Fibroblast of pulmonary artery (primary cell): ENCODE data around the gene MAST4.

Experiments
- DNase-seq: peaks from one replicate; pipeline ENCODE4 v3.0.0-alpha.2; 2010; ENCODE audit warnings: low read depth
- H3K4me3 ChIP-seq: replicated peaks from 2 replicates; pipeline ENCODE4 v1.5.1; 2011; ENCODE audit warnings: low read depth, mild to moderate bottlenecking, control low read depth, low read length, moderate library complexity
- CTCF ChIP-seq: IDR thresholded peaks from 2 replicates; pipeline ENCODE4 v1.5.1; 2011; ENCODE audit warnings: mild to moderate bottlenecking, control low read depth, low read length, inconsistent platforms; ENCODE audit errors: missing control alignments

Gene MAST4

GRCh38 chr5:66554884-66555283, 41.3 kb upstream of the MAST4 start:
- DNase-seq: no peak
- H3K4me3 ChIP-seq: no peak overlapping the region
- TF ChIP-seq CTCF: no peak

- TF ChIP-seq CTCF: no peak
- DNase-seq: no peak
- H3K4me3 ChIP-seq: no peak overlapping the region
These were observed 37.6 kb upstream of the MAST4 start for GRCh38 chr5:66558560-66558959.

DNA sequence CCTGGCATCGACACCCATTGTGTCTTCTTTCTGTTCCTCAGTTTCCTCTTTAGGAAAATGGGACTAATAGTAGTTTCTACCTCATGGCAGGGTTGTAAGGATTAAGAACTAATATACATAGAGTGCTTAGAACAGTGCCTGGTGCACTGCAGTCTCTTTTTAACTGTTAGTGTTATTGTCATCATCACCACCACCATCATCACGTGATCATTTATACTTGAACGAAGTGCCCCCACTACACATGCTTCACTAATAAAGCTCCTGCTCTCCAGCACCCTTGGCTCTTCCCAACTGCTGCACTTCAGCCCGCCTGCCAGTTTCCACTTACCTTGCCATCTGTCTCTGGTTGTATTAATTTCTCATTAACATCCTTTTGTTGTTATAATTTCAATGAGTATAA, 35.8 kb upstream of the MAST4 start:
- no peak overlapping the region for H3K4me3 ChIP-seq
- no peak for TF ChIP-seq CTCF
- no peak for DNase-seq

DNA sequence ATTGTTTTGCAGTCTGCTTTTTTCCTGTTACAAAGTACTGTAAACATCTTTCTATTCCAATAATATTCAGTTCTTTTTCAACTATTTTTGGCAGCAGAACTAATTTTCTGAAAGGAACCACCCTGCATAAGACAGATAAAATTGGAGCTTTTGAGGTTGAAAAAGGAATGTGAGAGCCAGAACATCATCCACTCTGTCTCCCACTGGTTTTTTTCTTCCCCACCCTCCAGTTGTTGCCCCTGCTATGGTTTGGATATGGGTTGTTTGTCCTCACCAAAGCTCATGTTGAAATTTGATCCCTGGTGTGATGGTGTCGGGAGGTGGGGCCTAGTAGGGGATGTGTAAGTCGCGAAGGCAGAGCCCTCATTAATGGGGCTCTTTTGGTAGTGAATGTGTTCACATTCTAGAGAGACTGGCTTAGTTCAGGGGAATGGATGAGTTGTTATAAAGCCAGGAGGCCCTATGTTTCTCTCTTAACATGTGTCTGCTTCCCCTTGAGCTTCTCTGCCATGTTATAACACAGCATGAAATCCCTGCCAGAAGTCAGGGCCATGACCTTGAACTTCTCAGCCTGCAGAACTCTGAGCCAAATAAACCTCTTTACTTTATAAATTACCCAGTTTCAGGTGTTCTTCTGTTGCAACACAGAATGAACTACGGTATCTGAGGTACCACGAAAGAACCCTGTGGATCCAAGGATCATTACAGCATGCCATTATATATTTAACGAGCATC, 34.8 kb upstream of the MAST4 start:
- TF ChIP-seq CTCF: no peak
- H3K4me3 ChIP-seq: no peak overlapping the region
- no peak for DNase-seq

DNA sequence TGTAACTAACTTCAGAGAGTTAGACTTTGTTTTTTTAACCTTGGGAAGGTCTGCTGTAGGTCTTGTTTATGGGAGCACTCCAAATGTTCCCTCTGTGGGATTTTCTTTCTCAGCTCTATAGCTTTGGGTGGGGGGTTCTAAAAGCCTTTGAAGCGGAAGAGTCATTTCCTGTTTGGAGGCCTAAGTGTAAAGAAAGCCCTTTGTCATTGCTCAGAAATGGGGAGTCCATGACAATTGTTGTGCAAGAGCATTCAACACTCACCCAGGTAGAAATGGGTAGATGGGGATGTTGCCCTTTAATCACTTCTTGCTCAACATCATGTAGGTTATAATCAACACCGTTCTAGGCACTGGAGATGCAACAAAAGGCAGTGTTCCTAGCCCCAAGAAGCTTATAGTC, 30.3 kb upstream of the MAST4 start:
- no peak for TF ChIP-seq CTCF
- no peak for DNase-seq
- no peak overlapping the region for H3K4me3 ChIP-seq

GRCh38 chr5:66567474-66567873, 28.7 kb upstream of the MAST4 start:
- H3K4me3 ChIP-seq: no peak overlapping the region
- no peak for DNase-seq
- TF ChIP-seq CTCF: no peak

- peak; percentile 39 for DNase-seq
- TF ChIP-seq CTCF: no peak
- H3K4me3 ChIP-seq: no peak overlapping the region
These were observed 26.0 kb upstream of the MAST4 start for GRCh38 chr5:66570201-66570600.
